Colonic mucosa (tissue), 4 donors: ENCODE data around the gene CCDC191. TPM values are rescaled to one million over a fixed set of nuclear protein-coding genes. Genes with fewer than 3 reads are reported as not detected.

Experiments used
- DNase-seq: peaks from one replicate; pipeline ENCODE4 v3.0.0-alpha.2; 2020
- H3K27ac ChIP-seq: fragments of 200-600 bp; one replicate; pipeline ENCODE4 v1.8.0; 2021
- H3K27me3 ChIP-seq: fragments of 200-600 bp; one replicate; pipeline ENCODE4 v1.8.0; 2021
- H3K36me3 ChIP-seq: fragments of 200-600 bp; one replicate; pipeline ENCODE4 v1.8.0; 2021
- H3K4me1 ChIP-seq: fragments of 200-600 bp; one replicate; pipeline ENCODE4 v1.8.0; 2021; ENCODE audit warnings: mild to moderate bottlenecking
- H3K4me3 ChIP-seq: fragments of 200-600 bp; one replicate; pipeline ENCODE4 v1.8.0; 2021
- H3K9ac ChIP-seq, 2 donors: one replicate each; pipeline ENCODE4 v1.7.0; 2013; ENCODE audit warnings: control low read depth in 2 of 2, low read depth in 2 of 2, low read length in 2 of 2
- H3K9me3 ChIP-seq: fragments of 200-600 bp; one replicate; pipeline ENCODE4 v1.8.0; 2021
- intact Hi-C: fragments of 100-400 bp; cut with DNase I; formaldehyde crosslinking; loops from one replicate; pipeline ENCODE4 v1.14.1; 2022
- total RNA-seq, 2 donors: library from RNA; stranded (reverse); fragmentation: NEBNext Ultra II Directional in 1 of 2; extraction: Animal tissue kit (Norgen Biotek cat#: 25700) in 1 of 2; gene quantifications; one replicate each; pipeline ENCODE4 v1.2.1, GENCODE V29; 2021
- TF ChIP-seq, protein P1 (sequence below): fragments of 200-600 bp; IDR thresholded peaks from one replicate; pipeline ENCODE4 v1.8.0; 2022; ENCODE audit warnings: antibody characterized with exemption, mild to moderate bottlenecking
- donor health status: healthy.
- donor health status: DM: no; HTN: no; CAD: no.
- donor health status: DM: no; HTN: no; CAD: no.

CCDC191 gene
- total RNA-seq, 2 donors from 2014 or later, result 3.1 TPM

DNA sequence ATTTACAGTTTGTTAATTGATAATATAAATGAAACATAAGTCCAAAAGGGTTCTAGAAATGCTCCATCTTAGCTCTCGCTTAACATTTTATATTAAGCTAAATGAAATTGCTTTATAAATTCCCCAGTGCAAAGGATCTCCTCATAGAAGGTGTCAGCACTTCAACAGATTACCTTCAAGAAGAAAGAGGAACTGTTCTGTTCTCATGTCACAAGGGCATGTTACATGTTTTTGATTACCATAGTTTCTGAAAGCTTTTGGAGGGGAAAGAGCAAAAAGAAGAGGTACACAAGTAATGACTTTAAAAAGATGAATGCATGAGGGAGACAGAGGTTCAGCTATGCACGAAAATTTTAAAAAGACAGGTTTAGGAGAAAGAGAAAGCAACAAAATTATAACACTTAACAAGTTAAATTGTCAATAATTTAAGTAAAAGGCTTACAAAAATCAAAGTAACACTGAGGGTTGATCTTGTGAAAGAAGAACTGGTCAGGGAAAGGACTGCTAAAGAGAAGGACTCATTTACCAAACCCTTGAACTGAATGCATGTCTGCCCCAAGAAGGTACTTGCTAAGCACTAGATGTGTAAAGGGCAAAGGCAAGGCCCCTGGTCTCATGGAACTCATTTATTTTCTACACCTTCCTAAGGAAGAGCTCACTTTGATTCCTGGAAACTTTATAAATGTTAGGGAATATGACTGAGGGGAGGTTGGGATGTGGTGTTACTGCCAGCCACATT, 45.1 kb downstream of the CCDC191 start:
- TF ChIP-seq, protein P1, sequence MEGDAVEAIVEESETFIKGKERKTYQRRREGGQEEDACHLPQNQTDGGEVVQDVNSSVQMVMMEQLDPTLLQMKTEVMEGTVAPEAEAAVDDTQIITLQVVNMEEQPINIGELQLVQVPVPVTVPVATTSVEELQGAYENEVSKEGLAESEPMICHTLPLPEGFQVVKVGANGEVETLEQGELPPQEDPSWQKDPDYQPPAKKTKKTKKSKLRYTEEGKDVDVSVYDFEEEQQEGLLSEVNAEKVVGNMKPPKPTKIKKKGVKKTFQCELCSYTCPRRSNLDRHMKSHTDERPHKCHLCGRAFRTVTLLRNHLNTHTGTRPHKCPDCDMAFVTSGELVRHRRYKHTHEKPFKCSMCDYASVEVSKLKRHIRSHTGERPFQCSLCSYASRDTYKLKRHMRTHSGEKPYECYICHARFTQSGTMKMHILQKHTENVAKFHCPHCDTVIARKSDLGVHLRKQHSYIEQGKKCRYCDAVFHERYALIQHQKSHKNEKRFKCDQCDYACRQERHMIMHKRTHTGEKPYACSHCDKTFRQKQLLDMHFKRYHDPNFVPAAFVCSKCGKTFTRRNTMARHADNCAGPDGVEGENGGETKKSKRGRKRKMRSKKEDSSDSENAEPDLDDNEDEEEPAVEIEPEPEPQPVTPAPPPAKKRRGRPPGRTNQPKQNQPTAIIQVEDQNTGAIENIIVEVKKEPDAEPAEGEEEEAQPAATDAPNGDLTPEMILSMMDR, result no peak
- H3K9ac ChIP-seq, result no peak overlapping the region
- no peak overlapping the region for H3K27ac ChIP-seq
- DNase-seq, result no peak
- no peaks in the 10 kb centered on the region for H3K9me3 ChIP-seq
- no peaks in the 10 kb centered on the region for H3K36me3 ChIP-seq
- no peaks in the 10 kb centered on the region for H3K4me1 ChIP-seq
- no peaks in the 10 kb centered on the region for H3K27me3 ChIP-seq
- intact Hi-C loops, result no loop called here
- H3K4me3 ChIP-seq, result no peak overlapping the region

DNA sequence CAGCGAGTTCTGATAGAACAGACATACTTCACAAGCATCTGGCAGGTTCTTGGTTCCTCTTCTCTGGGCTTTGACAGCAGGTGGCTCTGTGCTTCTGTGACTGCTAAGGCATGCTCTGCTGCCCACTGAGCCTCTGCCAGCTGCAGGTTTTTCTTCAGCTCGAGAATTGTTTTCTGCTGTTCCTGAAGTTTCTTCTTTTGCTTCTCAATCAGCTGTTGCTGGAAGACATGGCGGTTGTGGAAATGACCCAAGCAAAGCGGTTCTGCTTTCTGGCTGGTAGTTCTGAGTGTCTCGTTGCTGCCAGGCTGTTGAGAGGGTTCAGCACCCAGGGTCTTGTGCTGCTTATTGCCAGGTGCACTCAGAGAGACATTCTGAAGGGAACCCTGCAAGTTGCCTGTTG, 50.8 kb downstream of the CCDC191 start:
- Histone ChIP-seq H3K9ac (no peak overlapping the region), H3K9me3 (no peaks in the 10 kb centered on the region), H3K4me3 (no peak overlapping the region), H3K27me3 (no peaks in the 10 kb centered on the region), H3K36me3 (no peaks in the 10 kb centered on the region), H3K27ac (no peak overlapping the region), H3K4me1 (no peaks in the 10 kb centered on the region)
- DNase-seq, result no peak
- intact Hi-C loops, result no loop called here
- TF ChIP-seq, protein P1, result no peak

- Histone ChIP-seq H3K27me3 (no peaks in the 10 kb centered on the region), H3K4me1 (no peaks in the 10 kb centered on the region), H3K4me3 (no peak overlapping the region), H3K9ac (no peak overlapping the region), H3K27ac (no peak overlapping the region), H3K36me3 (no peaks in the 10 kb centered on the region), H3K9me3 (no peaks in the 10 kb centered on the region)
- intact Hi-C loops, result no loop called here
- TF ChIP-seq, protein P1, result no peak
- DNase-seq, result no peak
These were observed 70.8 kb downstream of the CCDC191 start for GRCh38 chr3:113985541-113985940.

GRCh38 chr3:113983544-113983943, 72.8 kb downstream of the CCDC191 start:
- Histone ChIP-seq H3K4me1 (no peaks in the 10 kb centered on the region), H3K36me3 (no peaks in the 10 kb centered on the region), H3K4me3 (no peak overlapping the region), H3K9ac (no peak overlapping the region), H3K27ac (no peak overlapping the region), H3K9me3 (no peaks in the 10 kb centered on the region), H3K27me3 (no peaks in the 10 kb centered on the region)
- DNase-seq, result no peak
- TF ChIP-seq, protein P1, result no peak
- intact Hi-C loops, result no loop called here

- H3K9ac ChIP-seq, result no peak overlapping the region
- no peak for DNase-seq
- H3K27ac ChIP-seq, result no peak overlapping the region
- intact Hi-C loops, result no loop called here
- H3K4me1 ChIP-seq, result no peaks in the 10 kb centered on the region
- TF ChIP-seq, protein P1, result no peak
- no peaks in the 10 kb centered on the region for H3K9me3 ChIP-seq
- no peak overlapping the region for H3K4me3 ChIP-seq
- H3K36me3 ChIP-seq, result no peaks in the 10 kb centered on the region
- H3K27me3 ChIP-seq, result no peaks in the 10 kb centered on the region
These were observed 74.5 kb downstream of the CCDC191 start for GRCh38 chr3:113981803-113982202.
